Mucosa of stomach (tissue), 1 donor: ENCODE data around the gene PALLD.
"Not testable (repeated sequence)": the region's sequence is repeated elsewhere in the genome, so short reads cannot be mapped to it uniquely, and the experiment has no call there.

Experiments used
- H3K27me3 ChIP-seq: one replicate; pipeline ENCODE4 v1.7.0; 2013; ENCODE audit warnings: mild to moderate bottlenecking, low read length; ENCODE audit not compliant: control insufficient read depth, insufficient read depth
- H3K36me3 ChIP-seq: one replicate; pipeline ENCODE4 v1.7.0; 2013; ENCODE audit warnings: low read length; ENCODE audit not compliant: control insufficient read depth, insufficient read depth
- H3K4me1 ChIP-seq: one replicate; pipeline ENCODE4 v1.7.0; 2013; ENCODE audit warnings: mild to moderate bottlenecking, low read length; ENCODE audit not compliant: control insufficient read depth, insufficient read depth
- H3K4me3 ChIP-seq: one replicate; pipeline ENCODE4 v1.7.0; 2013; ENCODE audit warnings: low read length
- H3K9ac ChIP-seq: one replicate; pipeline ENCODE4 v1.7.0; 2013; ENCODE audit warnings: mild to moderate bottlenecking, low read length, moderate library complexity
- H3K9me3 ChIP-seq: one replicate; pipeline ENCODE4 v1.7.0; 2013; ENCODE audit warnings: mild to moderate bottlenecking, low read length, moderate library complexity; ENCODE audit not compliant: control insufficient read depth
- donor health status: Pancreatic carcinoma.

Gene PALLD

GRCh38 chr4:168920441-168921065 lies 423.7 kb downstream of the PALLD start:
- peaks cover 8% of the 10 kb centered on the region for H3K36me3 ChIP-seq
- H3K4me1 ChIP-seq, result no peaks in the 10 kb centered on the region
- H3K9me3 ChIP-seq, result no peaks in the 10 kb centered on the region
- no peak overlapping the region for H3K9ac ChIP-seq
- H3K27me3 ChIP-seq, result no peaks in the 10 kb centered on the region
- H3K4me3 ChIP-seq, result no peak overlapping the region

- no peak overlapping the region for H3K4me3 ChIP-seq
- peaks cover 8% of the 10 kb centered on the region for H3K36me3 ChIP-seq
- H3K4me1 ChIP-seq, result no peaks in the 10 kb centered on the region
- H3K9me3 ChIP-seq, result no peaks in the 10 kb centered on the region
- no peaks in the 10 kb centered on the region for H3K27me3 ChIP-seq
- no peak overlapping the region for H3K9ac ChIP-seq
Observed at GRCh38 chr4:168923526-168924194, 426.8 kb downstream of the PALLD start.

DNA sequence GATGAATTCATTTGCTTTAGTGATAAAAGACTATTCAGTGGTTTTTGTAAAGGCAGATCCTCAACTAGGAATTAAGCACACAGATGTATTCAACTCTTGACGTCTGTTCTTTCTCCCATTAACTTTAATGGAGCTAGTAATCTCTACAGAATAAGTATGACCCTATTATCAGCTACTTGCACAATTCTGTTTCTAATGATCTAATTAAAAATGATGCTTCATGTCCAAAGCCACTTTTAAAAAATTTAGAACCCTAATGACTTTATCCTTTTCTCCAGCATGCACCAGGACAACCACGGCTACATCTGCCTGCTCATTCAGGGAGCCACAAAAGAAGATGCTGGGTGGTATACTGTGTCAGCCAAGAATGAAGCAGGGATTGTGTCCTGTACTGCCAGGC lies 427.8 kb downstream of the PALLD start:
- H3K27me3 ChIP-seq, result no peaks in the 10 kb centered on the region
- H3K4me1 ChIP-seq, result no peaks in the 10 kb centered on the region
- peaks cover 6% of the 10 kb centered on the region for H3K36me3 ChIP-seq
- no peaks in the 10 kb centered on the region for H3K9me3 ChIP-seq
- no peak overlapping the region for H3K9ac ChIP-seq
- H3K4me3 ChIP-seq, result no peak overlapping the region

GRCh38 chr4:168925789-168926490 lies 429.1 kb downstream of the PALLD start:
- Histone ChIP-seq H3K9ac (no peak overlapping the region), H3K4me1 (no peaks in the 10 kb centered on the region), H3K9me3 (no peaks in the 10 kb centered on the region), H3K4me3 (no peak overlapping the region), H3K27me3 (no peaks in the 10 kb centered on the region), H3K36me3 (no peaks in the 10 kb centered on the region)

GRCh38 chr4:168928346-168928745 lies 431.5 kb downstream of the PALLD start:
- Histone ChIP-seq H3K4me3 (no peak overlapping the region), H3K36me3 (no peaks in the 10 kb centered on the region), H3K27me3 (no peaks in the 10 kb centered on the region), H3K9ac (no peak overlapping the region), H3K4me1 (no peaks in the 10 kb centered on the region), H3K9me3 (peaks cover 5% of the 10 kb centered on the region)

DNA sequence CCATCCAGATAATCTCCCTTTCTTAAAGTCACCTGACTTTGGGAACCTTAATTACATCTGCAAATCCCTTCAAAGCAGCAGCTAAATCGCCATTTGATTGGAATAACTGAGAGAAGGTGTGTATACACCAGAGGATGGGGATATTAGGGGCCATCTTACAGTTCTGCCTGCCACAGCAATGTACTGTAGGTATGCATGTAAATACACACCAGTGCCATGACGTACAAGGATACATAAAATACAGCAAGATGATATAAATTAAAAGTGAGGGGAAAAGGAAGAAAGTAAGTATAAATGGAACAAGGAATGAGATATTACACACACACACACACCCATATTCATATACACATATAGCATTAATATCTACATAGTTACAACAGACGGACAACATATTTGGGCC lies 432.0 kb downstream of the PALLD start:
- no peak overlapping the region for H3K4me3 ChIP-seq
- no peak overlapping the region for H3K9ac ChIP-seq
- H3K36me3 ChIP-seq, result no peaks in the 10 kb centered on the region
- H3K27me3 ChIP-seq, result no peaks in the 10 kb centered on the region
- peaks cover 5% of the 10 kb centered on the region for H3K9me3 ChIP-seq
- no peaks in the 10 kb centered on the region for H3K4me1 ChIP-seq

- Histone ChIP-seq H3K4me3 (no peak overlapping the region), H3K36me3 (no peaks in the 10 kb centered on the region), H3K4me1 (no peaks in the 10 kb centered on the region), H3K9me3 (peaks cover 5% of the 10 kb centered on the region), H3K27me3 (no peaks in the 10 kb centered on the region), H3K9ac (no peak overlapping the region)
Observed at GRCh38 chr4:168930413-168931196, 433.8 kb downstream of the PALLD start.

- Histone ChIP-seq H3K4me3 (no peak overlapping the region), H3K9ac (no peak overlapping the region), H3K27me3 (no peaks in the 10 kb centered on the region), H3K36me3 (no peaks in the 10 kb centered on the region), H3K9me3 (peaks cover 5% of the 10 kb centered on the region), H3K4me1 (no peaks in the 10 kb centered on the region)
Observed at GRCh38 chr4:168931215-168931650, 434.4 kb downstream of the PALLD start.

- no peaks in the 10 kb centered on the region for H3K4me1 ChIP-seq
- H3K9me3 ChIP-seq, result peaks cover 5% of the 10 kb centered on the region
- no peak overlapping the region for H3K4me3 ChIP-seq
- H3K27me3 ChIP-seq, result no peaks in the 10 kb centered on the region
- H3K9ac ChIP-seq, result no peak overlapping the region
- H3K36me3 ChIP-seq, result no peaks in the 10 kb centered on the region
Observed at GRCh38 chr4:168932138-168932537, 435.3 kb downstream of the PALLD start.

DNA sequence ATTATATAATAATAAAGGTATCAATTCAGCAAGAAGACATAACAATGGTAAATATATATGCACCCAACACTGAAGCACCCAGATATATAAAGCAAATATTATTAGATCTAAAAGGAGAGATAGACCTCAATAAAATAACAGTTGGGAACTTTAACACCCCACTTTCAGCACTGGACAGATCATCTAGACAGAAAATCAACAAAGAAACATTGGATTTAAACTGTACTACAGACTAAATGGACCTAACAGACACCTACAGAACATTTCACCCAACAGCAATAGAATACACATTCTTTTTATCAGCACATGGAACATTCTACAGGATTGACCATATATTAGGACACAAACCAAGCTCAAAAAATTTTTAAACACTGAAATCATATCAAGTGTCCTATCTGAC lies 436.6 kb downstream of the PALLD start:
- Histone ChIP-seq H3K27me3 (no peaks in the 10 kb centered on the region), H3K9ac (no peak overlapping the region), H3K4me1 (no peaks in the 10 kb centered on the region), H3K36me3 (no peaks in the 10 kb centered on the region), H3K4me3 (no peak overlapping the region), H3K9me3 (peaks cover 5% of the 10 kb centered on the region)

DNA sequence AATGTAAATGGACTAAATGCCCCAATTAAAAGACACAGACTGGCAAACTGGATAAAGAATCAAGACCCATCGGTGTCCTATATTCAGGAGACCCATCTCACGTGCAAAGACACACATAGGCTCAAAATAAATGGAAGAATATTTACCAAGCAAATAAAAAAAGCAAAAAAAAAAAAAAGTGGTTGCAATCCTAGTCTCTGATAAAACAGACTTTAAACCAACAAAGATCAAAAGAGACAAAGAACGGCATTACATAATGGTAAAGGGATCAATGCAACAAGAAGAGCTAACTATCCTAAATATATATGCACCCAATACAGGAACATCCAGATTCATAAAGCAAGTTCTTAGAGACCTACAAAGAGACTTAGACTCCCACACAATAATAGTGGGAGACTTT lies 440.6 kb downstream of the PALLD start:
- not testable (repeated sequence) for H3K36me3 ChIP-seq, H3K4me1 ChIP-seq, H3K9me3 ChIP-seq, H3K27me3 ChIP-seq, H3K9ac ChIP-seq, H3K4me3 ChIP-seq

GRCh38 chr4:168942985-168943384 lies 446.1 kb downstream of the PALLD start:
- H3K4me3 ChIP-seq, result no peak overlapping the region
- H3K9ac ChIP-seq, result no peak overlapping the region
- no peaks in the 10 kb centered on the region for H3K4me1 ChIP-seq
- no peaks in the 10 kb centered on the region for H3K36me3 ChIP-seq
- no peaks in the 10 kb centered on the region for H3K9me3 ChIP-seq
- H3K27me3 ChIP-seq, result no peaks in the 10 kb centered on the region
